Spleen (tissue), 11 donors: Measurements from ENCODE around the gene SNX24. TPM values are rescaled to one million over a fixed set of nuclear protein-coding genes. Genes with fewer than 3 reads are reported as not detected.

Experiments
- DNase-seq: peaks from one replicate; pipeline ENCODE4 v3.0.0-alpha.2; 2020
- H3K27ac ChIP-seq, 8 donors: fragments of 200-600 bp; sonication (generic) in 7 of 8; 1 replicate in 4 of 8; 2 replicates in 4 of 8; pipeline versions ENCODE4 v1.5.0 to v1.8.0; 2016 to 2021; ENCODE audit warnings: inconsistent platforms in 4 of 8, mild to moderate bottlenecking in 4 of 8, moderate library complexity in 1 of 8
- H3K27me3 ChIP-seq, 7 donors: fragments of 200-600 bp; sonication (generic) in 6 of 7; replicated peaks in 1 of 7; 1 replicate in 4 of 7; 2 replicates in 3 of 7; pipeline versions ENCODE4 v1.5.0 to v1.8.0; 2016 to 2021; ENCODE audit warnings: inconsistent platforms in 3 of 7, mild to moderate bottlenecking in 1 of 7
- H3K36me3 ChIP-seq, 6 donors: fragments of 200-600 bp; sonication (generic) in 5 of 6; 1 replicate in 4 of 6; 2 replicates in 2 of 6; pipeline versions ENCODE4 v1.5.0 to v1.8.0; 2016 to 2021; ENCODE audit warnings: inconsistent platforms in 2 of 6
- H3K4me1 ChIP-seq, 6 donors: fragments of 200-600 bp; sonication (generic) in 5 of 6; 1 replicate in 3 of 6; 2 replicates in 3 of 6; pipeline versions ENCODE4 v1.5.0 to v1.8.0; 2016 to 2021; ENCODE audit warnings: inconsistent platforms in 3 of 6
- H3K4me3 ChIP-seq, 8 donors: fragments of 200-600 bp; sonication (generic) in 7 of 8; 1 replicate in 4 of 8; 2 replicates in 4 of 8; pipeline versions ENCODE4 v1.5.0 to v1.8.0; 2016 to 2021; ENCODE audit warnings: inconsistent platforms in 4 of 8, mild to moderate bottlenecking in 4 of 8, moderate library complexity in 2 of 8
- H3K9me3 ChIP-seq, 8 donors: fragments of 200-600 bp; sonication (generic) in 7 of 8; 1 replicate in 4 of 8; 2 replicates in 4 of 8; pipeline versions ENCODE4 v1.5.0 to v1.8.0; 2016 to 2021; ENCODE audit warnings: inconsistent platforms in 4 of 8
- CTCF ChIP-seq, 11 experiments: fragments of 200-600 bp in 7 of 11; fragments of 450-650 bp in 4 of 11; sonication (generic) in 4 of 11; IDR thresholded peaks in 8 of 11; conservative IDR thresholded peaks in 3 of 11; 1 replicate in 7 of 11; 2 replicates in 4 of 11; pipeline versions ENCODE4 v1.4.0 to v1.8.0; 2016 to 2021; ENCODE audit warnings: antibody characterized with exemption in 11 of 11, inconsistent platforms in 4 of 11, mild to moderate bottlenecking in 1 of 11
- POLR2A ChIP-seq, 3 donors: fragments of 450-650 bp; IDR thresholded peaks; one replicate each; pipeline ENCODE4 v1.5.1; 2017; ENCODE audit warnings: antibody characterized with exemption in 3 of 3, mild to moderate bottlenecking in 1 of 3
- POLR2AphosphoS5 ChIP-seq, 3 donors: sonication (generic); formaldehyde crosslinking; IDR thresholded peaks; one replicate each; pipeline ENCODE4 v1.5.1; 2017; ENCODE audit warnings: antibody characterized with exemption in 3 of 3
- WGBS, 5 donors: extraction: QIAGEN DNeasy Blood & Tissue Kit in 3 of 5; methylation state at CpG; one replicate each; pipeline versions ENCODE4 v1.1.5 to v1.1.7; 2013 to 2018; 5-methylcytosine and 5-hydroxymethylcytosine counted together
- intact Hi-C: fragments of 100-400 bp; cut with DNase I; formaldehyde crosslinking; loops from one replicate; pipeline ENCODE4 v1.15.0; 2023; ENCODE audit warnings: low total_unique reads
- polyA plus RNA-seq, 3 donors: library from polyadenylated mRNA; stranded (reverse); fragments of 200-250 nt; gene quantifications; one replicate each; pipeline ENCODE4 v1.2.1, GENCODE V29; 2013
- total RNA-seq, 7 donors: library from RNA; depleted of rRNA in 3 of 7; stranded (reverse); fragments of >200 nt in 3 of 7; fragmentation: NEBNext Ultra II Directional in 4 of 7; extraction: Animal tissue kit (Norgen Biotek cat#: 25700) in 4 of 7; gene quantifications; one replicate each; pipeline versions ENCODE4 v1.1.0 to v1.2.1, GENCODE V29; 2016 to 2021
- donor health status: healthy with polysubstance abuse.
- donor health status: DM: no; HTN: no; CAD: no; lungs with moderate emphysema.
- donor health status: DM: no; HTN: no; CAD: no.
- donor health status: Bipolar disorder and iron deficiency.
- donor health status: healthy.
- donor health status: DM: no; HTN: no; CAD: no.
- donor health status: DM: yes; HTN: yes; CAD: no.

SNX24 gene
- total and polyA plus RNA-seq, 10 donors, result 5.2 to 17.4 (median 11.7) TPM

DNA sequence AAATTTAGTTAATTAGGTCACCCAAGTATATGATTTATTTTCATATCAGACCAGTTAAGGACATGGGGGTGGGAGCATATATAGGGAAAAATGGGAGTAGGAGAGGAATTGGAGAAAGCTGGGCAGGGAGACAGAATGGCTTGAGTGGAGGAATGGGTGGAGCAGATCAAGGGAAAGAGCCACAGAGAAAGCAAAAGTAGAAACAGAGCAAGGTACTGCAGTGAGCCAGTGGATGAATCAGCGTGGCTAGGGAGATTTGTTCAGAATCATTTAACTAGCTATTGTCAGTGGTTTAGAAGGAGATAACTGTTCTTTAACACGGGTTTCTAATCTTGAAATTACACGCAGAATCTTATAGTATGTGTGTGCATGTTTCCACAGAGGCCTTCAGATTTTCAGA is 37.4 kb downstream of the SNX24 start:
- 68 to 90% (median 79%) methylated on average over 3 of the region's 3 CpGs for WGBS, 5 donors
- H3K4me3 ChIP-seq, result no peak overlapping the region
- TF ChIP-seq CTCF (IDR thresholded peaks at IDR 0.05 in 8 of 11, conservative IDR thresholded peaks at IDR 0.05 in 3 of 11) (no peak), POLR2AphosphoS5 (IDR thresholded peaks at IDR 0.05) (no peak), POLR2A (IDR thresholded peaks at IDR 0.05) (no peak)

GRCh38 chr5:122885045-122885517 is 39.7 kb downstream of the SNX24 start:
- 74 to 93% (median 87%) methylated on average over 1 of the region's 1 CpG for WGBS, 5 donors
- TF ChIP-seq POLR2A (IDR thresholded peaks at IDR 0.05), result no peak
- no peak for TF ChIP-seq CTCF (IDR thresholded peaks at IDR 0.05 in 8 of 11, conservative IDR thresholded peaks at IDR 0.05 in 3 of 11)
- H3K27me3 ChIP-seq, result no peaks in the 10 kb centered on the region

More for the DNA sequence above, 37.4 kb downstream of the SNX24 start:
- no peak for DNase-seq
- peaks cover 0 to 7% (median 0%) of the 10 kb centered on the region in 8 donors for H3K9me3 ChIP-seq
- H3K4me1 ChIP-seq, result no peaks in the 10 kb centered on the region
- no peak overlapping the region for H3K27ac ChIP-seq
- H3K27me3 ChIP-seq, result no peaks in the 10 kb centered on the region
- intact Hi-C loops, result no loop called here
- H3K36me3 ChIP-seq, result no peaks in the 10 kb centered on the region

DNA sequence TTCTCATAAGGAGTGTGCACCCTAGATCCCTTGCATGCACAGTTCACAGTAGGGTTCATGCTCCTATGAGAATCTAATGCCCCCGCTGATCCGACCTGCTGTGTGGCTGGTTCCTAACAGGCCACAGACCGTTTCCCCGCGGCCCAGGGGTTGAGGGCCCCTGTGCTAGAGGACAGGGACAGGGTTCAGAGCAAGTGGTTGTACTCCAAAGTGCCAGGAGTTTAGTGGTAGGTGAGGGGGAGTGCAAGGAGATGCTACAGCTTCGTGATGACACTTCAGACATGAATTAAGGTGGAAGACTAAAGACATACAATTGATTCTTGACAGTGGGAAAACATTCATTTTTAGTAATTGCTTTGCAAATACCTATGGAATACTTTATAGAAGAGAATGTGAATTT is 40.5 kb downstream of the SNX24 start:
- intact Hi-C loops, result no loop called here
- no peak for DNase-seq
- Histone ChIP-seq H3K4me1 (peaks cover 0 to 3% (median 0%) of the 10 kb centered on the region in 6 donors), H3K36me3 (no peaks in the 10 kb centered on the region), H3K4me3 (no peak overlapping the region), H3K27ac (no peak overlapping the region), H3K9me3 (peaks cover 0 to 7% (median 0%) of the 10 kb centered on the region in 8 donors), H3K27me3 (no peaks in the 10 kb centered on the region)
- WGBS, 5 donors, result 90 to 95% (median 94%) methylated on average over 6 of the region's 6 CpGs
- no peak for TF ChIP-seq CTCF (IDR thresholded peaks at IDR 0.05 in 8 of 11, conservative IDR thresholded peaks at IDR 0.05 in 3 of 11)
- no peak for TF ChIP-seq POLR2A (IDR thresholded peaks at IDR 0.05)

More at GRCh38 chr5:122885045-122885517, 39.7 kb downstream of the SNX24 start:
- no peaks in the 10 kb centered on the region for H3K36me3 ChIP-seq
- H3K4me3 ChIP-seq, result no peak overlapping the region
- no peaks in the 10 kb centered on the region for H3K4me1 ChIP-seq
- intact Hi-C loops, result no loop called here
- H3K9me3 ChIP-seq, result peaks cover 0 to 7% (median 0%) of the 10 kb centered on the region in 8 donors
- no peak for DNase-seq
- H3K27ac ChIP-seq, result no peak overlapping the region

GRCh38 chr5:122895141-122895540 is 49.7 kb downstream of the SNX24 start:
- no peaks in the 10 kb centered on the region for H3K36me3 ChIP-seq
- peaks cover 0 to 8% (median 0%) of the 10 kb centered on the region in 6 donors for H3K4me1 ChIP-seq
- H3K4me3 ChIP-seq, result no peak overlapping the region
- H3K27ac ChIP-seq, result no peak overlapping the region
- TF ChIP-seq CTCF (IDR thresholded peaks at IDR 0.05 in 8 of 11, conservative IDR thresholded peaks at IDR 0.05 in 3 of 11) (no peak), POLR2A (IDR thresholded peaks at IDR 0.05) (no peak), POLR2AphosphoS5 (IDR thresholded peaks at IDR 0.05) (no peak)
- WGBS, 5 donors, result 87 to 100% (median 95%) methylated on average over 1 of the region's 1 CpG
- no peaks in the 10 kb centered on the region for H3K27me3 ChIP-seq
- no peaks in the 10 kb centered on the region for H3K9me3 ChIP-seq
- no peak for DNase-seq
- intact Hi-C loops, result no loop called here
